ENCODE data around the gene C2CD3.

The C2CD3 gene

DNA sequence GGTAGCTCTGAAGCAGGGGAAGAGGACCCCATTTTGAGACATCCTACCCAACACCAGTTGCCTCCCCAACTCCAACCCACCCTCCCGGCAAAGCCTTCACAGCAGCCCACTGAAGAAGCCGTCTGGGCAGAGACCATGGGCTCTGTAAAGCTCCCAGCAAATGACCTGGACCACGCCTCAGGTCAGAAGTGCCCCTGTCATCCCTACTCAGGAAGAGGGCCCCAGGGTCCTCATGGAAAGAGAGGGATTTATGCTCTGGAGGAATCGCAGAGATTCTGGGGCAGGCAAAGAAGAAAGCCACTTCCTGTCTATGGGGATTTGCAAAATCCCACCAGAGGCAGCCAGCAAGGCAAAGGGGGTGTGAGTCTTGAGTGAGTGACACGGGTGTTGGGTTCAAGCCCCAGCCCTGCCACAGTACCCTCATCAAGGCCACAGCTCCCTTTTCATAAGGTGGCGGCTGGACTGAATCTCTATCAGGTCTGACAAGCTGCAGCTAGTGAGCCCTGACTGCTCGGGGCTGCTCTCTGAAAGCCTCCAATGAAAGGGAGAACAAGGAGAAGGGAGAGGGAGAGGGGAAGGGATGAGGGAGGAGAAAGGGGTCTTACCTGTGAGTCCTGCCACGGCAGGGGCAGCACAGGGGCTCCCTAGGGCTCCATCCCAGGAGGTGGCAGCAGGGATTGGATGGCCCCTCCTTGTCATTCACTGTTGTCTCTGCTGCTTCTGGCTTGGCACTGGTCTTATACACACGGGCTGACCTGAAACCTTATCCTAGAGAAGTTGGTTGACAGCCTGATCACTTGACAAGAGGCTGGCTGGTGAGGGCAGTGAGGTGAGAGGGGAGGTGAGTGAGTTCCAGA, 162.2 kb downstream of the C2CD3 start, which contains the start of gene UCP3:
Gene UCP3, minus strand, starts transcription at position 713 of the 857 bp plus-strand sequence. CDS start 2,043 bp downstream, outside the sequence.
- no peak for DNase-seq (ENCODE audit: low read depth in 1 of 2, low spot score in 1 of 2)
- no peak within 1 kb of the TSS for H3K4me3 ChIP-seq (replicated peaks; ENCODE audit: insufficient read depth, low read length)
- no peak within 1 kb of the TSS for H3K27ac ChIP-seq (replicated peaks)
- H3K27me3 ChIP-seq (ENCODE audit: insufficient read depth, poor library complexity, severe bottlenecking), result no peaks in the 10 kb centered on the region
- TF ChIP-seq POLR2AphosphoS5 (IDR thresholded peaks at IDR 0.05; ENCODE audit: low read depth) (no peak), SPI1 (IDR thresholded peaks at IDR 0.05; ENCODE audit: borderline replicate concordance, low read depth) (no peak), GABPA (IDR thresholded peaks at IDR 0.05; ENCODE audit: low read depth) (no peak)
- TF ChIP-seq, protein P1, sequence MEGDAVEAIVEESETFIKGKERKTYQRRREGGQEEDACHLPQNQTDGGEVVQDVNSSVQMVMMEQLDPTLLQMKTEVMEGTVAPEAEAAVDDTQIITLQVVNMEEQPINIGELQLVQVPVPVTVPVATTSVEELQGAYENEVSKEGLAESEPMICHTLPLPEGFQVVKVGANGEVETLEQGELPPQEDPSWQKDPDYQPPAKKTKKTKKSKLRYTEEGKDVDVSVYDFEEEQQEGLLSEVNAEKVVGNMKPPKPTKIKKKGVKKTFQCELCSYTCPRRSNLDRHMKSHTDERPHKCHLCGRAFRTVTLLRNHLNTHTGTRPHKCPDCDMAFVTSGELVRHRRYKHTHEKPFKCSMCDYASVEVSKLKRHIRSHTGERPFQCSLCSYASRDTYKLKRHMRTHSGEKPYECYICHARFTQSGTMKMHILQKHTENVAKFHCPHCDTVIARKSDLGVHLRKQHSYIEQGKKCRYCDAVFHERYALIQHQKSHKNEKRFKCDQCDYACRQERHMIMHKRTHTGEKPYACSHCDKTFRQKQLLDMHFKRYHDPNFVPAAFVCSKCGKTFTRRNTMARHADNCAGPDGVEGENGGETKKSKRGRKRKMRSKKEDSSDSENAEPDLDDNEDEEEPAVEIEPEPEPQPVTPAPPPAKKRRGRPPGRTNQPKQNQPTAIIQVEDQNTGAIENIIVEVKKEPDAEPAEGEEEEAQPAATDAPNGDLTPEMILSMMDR (IDR thresholded peaks at IDR 0.05; ENCODE audit: insufficient read depth, low read length), result no peak
- TF ChIP-seq, protein P2, sequence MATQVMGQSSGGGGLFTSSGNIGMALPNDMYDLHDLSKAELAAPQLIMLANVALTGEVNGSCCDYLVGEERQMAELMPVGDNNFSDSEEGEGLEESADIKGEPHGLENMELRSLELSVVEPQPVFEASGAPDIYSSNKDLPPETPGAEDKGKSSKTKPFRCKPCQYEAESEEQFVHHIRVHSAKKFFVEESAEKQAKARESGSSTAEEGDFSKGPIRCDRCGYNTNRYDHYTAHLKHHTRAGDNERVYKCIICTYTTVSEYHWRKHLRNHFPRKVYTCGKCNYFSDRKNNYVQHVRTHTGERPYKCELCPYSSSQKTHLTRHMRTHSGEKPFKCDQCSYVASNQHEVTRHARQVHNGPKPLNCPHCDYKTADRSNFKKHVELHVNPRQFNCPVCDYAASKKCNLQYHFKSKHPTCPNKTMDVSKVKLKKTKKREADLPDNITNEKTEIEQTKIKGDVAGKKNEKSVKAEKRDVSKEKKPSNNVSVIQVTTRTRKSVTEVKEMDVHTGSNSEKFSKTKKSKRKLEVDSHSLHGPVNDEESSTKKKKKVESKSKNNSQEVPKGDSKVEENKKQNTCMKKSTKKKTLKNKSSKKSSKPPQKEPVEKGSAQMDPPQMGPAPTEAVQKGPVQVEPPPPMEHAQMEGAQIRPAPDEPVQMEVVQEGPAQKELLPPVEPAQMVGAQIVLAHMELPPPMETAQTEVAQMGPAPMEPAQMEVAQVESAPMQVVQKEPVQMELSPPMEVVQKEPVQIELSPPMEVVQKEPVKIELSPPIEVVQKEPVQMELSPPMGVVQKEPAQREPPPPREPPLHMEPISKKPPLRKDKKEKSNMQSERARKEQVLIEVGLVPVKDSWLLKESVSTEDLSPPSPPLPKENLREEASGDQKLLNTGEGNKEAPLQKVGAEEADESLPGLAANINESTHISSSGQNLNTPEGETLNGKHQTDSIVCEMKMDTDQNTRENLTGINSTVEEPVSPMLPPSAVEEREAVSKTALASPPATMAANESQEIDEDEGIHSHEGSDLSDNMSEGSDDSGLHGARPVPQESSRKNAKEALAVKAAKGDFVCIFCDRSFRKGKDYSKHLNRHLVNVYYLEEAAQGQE (IDR thresholded peaks at IDR 0.05; ENCODE audit: insufficient replicate concordance, low read depth), result no peak

DNA sequence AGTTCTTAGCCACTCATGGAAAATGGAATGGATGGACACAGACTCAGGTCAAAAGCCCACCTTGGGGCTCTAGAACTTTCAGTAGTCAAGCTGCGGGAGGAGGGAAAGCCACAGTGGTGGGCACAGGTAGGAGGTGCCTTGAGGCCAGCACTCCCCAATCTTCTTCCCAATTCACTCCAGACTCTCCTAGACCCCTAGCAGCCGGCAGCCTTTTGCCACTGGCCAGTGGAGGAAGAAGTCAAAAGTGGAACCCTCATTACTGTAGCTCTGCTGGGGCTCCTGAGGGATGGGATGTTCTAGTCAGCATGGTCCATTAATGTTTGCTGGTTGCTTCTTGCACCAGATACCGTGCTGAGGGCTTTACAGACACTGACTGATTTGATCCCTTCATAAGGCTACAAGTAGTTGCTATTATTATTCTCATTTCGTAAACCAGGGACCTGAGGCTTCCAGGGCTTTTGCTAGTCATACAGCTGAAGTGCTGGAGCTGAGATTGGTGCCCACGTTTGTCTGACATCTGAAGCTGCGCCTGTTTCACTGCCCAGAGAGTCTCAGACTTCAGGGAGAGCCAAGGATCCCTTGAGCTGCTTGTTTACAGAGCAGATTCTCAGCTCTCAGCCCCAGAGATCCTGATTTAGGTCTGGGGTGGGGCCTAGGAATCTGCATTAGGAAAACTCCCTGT, 163.0 kb downstream of the C2CD3 start:
- no peak for TF ChIP-seq GABPA (IDR thresholded peaks at IDR 0.05; ENCODE audit: low read depth)
- no peak overlapping the region for H3K27ac ChIP-seq (replicated peaks)
- H3K27me3 ChIP-seq (ENCODE audit: insufficient read depth, poor library complexity, severe bottlenecking), result no peaks in the 10 kb centered on the region
- DNase-seq (ENCODE audit: low read depth in 1 of 2, low spot score in 1 of 2), result no peak
- H3K4me3 ChIP-seq (replicated peaks; ENCODE audit: insufficient read depth, low read length), result no peak overlapping the region

DNA sequence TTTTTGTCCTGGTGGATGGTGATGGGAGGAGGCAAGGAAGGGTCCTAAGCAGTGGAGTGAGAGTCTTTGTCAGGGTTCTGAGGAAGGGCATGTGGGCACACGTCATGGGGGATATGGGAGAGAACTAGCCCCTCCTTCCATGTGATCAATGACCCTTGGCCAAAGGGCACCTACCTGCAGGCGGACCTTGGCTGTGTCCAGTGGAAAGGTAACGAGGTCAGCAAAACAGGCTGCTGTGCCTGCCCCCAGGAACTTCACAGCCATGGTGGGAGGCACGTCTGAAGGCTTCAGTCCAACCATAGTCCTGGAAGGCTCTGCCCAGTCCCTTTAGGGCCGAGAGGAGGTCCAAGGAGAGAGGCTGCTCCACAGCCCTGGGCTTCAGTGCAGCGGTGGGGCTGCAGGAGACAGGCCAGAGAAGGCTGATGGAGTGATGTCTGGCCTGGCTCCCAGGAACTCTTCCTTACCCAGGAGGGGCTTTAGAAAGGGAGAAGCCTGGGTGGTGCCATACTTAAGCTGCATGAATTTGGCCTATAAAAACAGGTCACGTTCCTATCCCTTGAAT, 164.0 kb downstream of the C2CD3 start:
- Histone ChIP-seq H3K27ac (replicated peaks) (no peak overlapping the region), H3K4me3 (replicated peaks; ENCODE audit: insufficient read depth, low read length) (no peak overlapping the region), H3K27me3 (ENCODE audit: insufficient read depth, poor library complexity, severe bottlenecking) (no peaks in the 10 kb centered on the region)
- TF ChIP-seq, protein P1 (IDR thresholded peaks at IDR 0.05; ENCODE audit: insufficient read depth, low read length), result no peak
- TF ChIP-seq GABPA (IDR thresholded peaks at IDR 0.05; ENCODE audit: low read depth), result no peak
- TF ChIP-seq POLR2AphosphoS5 (IDR thresholded peaks at IDR 0.05; ENCODE audit: low read depth), result no peak
- TF ChIP-seq, protein P2 (IDR thresholded peaks at IDR 0.05; ENCODE audit: insufficient replicate concordance, low read depth), result no peak
- no peak for TF ChIP-seq SPI1 (IDR thresholded peaks at IDR 0.05; ENCODE audit: borderline replicate concordance, low read depth)
- DNase-seq (ENCODE audit: low read depth in 1 of 2, low spot score in 1 of 2), result no peak

Data from HL-60 (cell line).